NCI-H1105 (cell line): ENCODE measurements around the gene VANGL2.

Source experiments
- DNase-seq: peaks from one replicate; lab custom pipeline; 2025; lab: John Stamatoyannopoulos, UW

The VANGL2 gene

GRCh38 chr1:160459687-160460086 lies 59.3 kb downstream of the VANGL2 start:
- no peak for DNase-seq

GRCh38 chr1:160460214-160460642 lies 59.9 kb downstream of the VANGL2 start:
- no peak for DNase-seq

- no peak for DNase-seq
Measured at GRCh38 chr1:160460683-160461287, 60.4 kb downstream of the VANGL2 start.

GRCh38 chr1:160465123-160465522 lies 64.8 kb downstream of the VANGL2 start:
- DNase-seq: no peak

GRCh38 chr1:160466961-160467360 lies 66.6 kb downstream of the VANGL2 start:
- no peak for DNase-seq

GRCh38 chr1:160467576-160467975 lies 67.2 kb downstream of the VANGL2 start:
- DNase-seq: no peak

GRCh38 chr1:160471253-160471652 lies 70.9 kb downstream of the VANGL2 start:
- no peak for DNase-seq

- no peak for DNase-seq
Measured at GRCh38 chr1:160472112-160472511, 71.7 kb downstream of the VANGL2 start.

GRCh38 chr1:160474392-160475242 lies 74.3 kb downstream of the VANGL2 start:
- DNase-seq: no peak
